Urothelium cell line (cell line): ENCODE results near the gene CLEC1B.
"Not testable (repeated sequence)": the region's sequence is repeated elsewhere in the genome, so short reads cannot be mapped to it uniquely, and the experiment has no call there.

Experiments used
- DNase-seq: peaks from one replicate; pipeline ENCODE4 v3.0.0; 2011; ENCODE audit warnings: low spot score, mixed read lengths
- FAIRE-seq: peaks from 2 replicates; lab custom pipeline; 2011; peaks lifted over from hg19 to GRCh38; lab: Jason Lieb, UNC

The CLEC1B gene

GRCh38 chr12:9976626-9977025, 22.3 kb downstream of the CLEC1B start:
- FAIRE-seq, DNase-seq: not testable (repeated sequence)

GRCh38 chr12:9975614-9976013, 23.3 kb downstream of the CLEC1B start:
- FAIRE-seq (no peak), DNase-seq (no peak)

GRCh38 chr12:9974731-9975130, 24.2 kb downstream of the CLEC1B start:
- not testable (repeated sequence) for FAIRE-seq

GRCh38 chr12:9973949-9974348, 25.0 kb downstream of the CLEC1B start:
- no peak for DNase-seq
- FAIRE-seq = no peak

More at GRCh38 chr12:9974731-9975130, 24.2 kb downstream of the CLEC1B start:
- not testable (repeated sequence) for DNase-seq

GRCh38 chr12:9971181-9971580, 27.7 kb downstream of the CLEC1B start, which contains the start of gene CLEC12A:
CLEC12A (plus strand) TSS chr12:9971409; CDS start chr12:9971597, 188 bp downstream.
- FAIRE-seq = no peak
- DNase-seq = no peak

- FAIRE-seq (peak; percentile 52), DNase-seq (no peak)
Measured at GRCh38 chr12:9969673-9970072, 29.2 kb downstream of the CLEC1B start.

GRCh38 chr12:9961901-9962300, 37.0 kb downstream of the CLEC1B start:
- FAIRE-seq (no peak), DNase-seq (no peak)

GRCh38 chr12:9961106-9961505, 37.8 kb downstream of the CLEC1B start:
- DNase-seq (no peak), FAIRE-seq (no peak)

GRCh38 chr12:9960590-9960989, 38.3 kb downstream of the CLEC1B start:
- DNase-seq (no peak), FAIRE-seq (no peak)

GRCh38 chr12:9957834-9958233, 41.1 kb downstream of the CLEC1B start:
- DNase-seq (no peak), FAIRE-seq (no peak)

- not testable (repeated sequence) for DNase-seq, FAIRE-seq
Measured at GRCh38 chr12:9952954-9953729, 45.8 kb downstream of the CLEC1B start.

- DNase-seq (no peak), FAIRE-seq (peak; percentile 84)
Measured at GRCh38 chr12:9951026-9951675, 47.8 kb downstream of the CLEC1B start.

GRCh38 chr12:9948606-9949296, 50.2 kb downstream of the CLEC1B start:
- no peak for FAIRE-seq
- DNase-seq = no peak

- no peak for FAIRE-seq
- DNase-seq = no peak
Measured at GRCh38 chr12:9947674-9948073, 51.2 kb downstream of the CLEC1B start.

GRCh38 chr12:9944391-9944790, 54.5 kb downstream of the CLEC1B start:
- DNase-seq (no peak), FAIRE-seq (no peak)

- FAIRE-seq (peak; percentile 94), DNase-seq (peak; percentile 60)
Measured at GRCh38 chr12:9943240-9943639, 55.7 kb downstream of the CLEC1B start.
